ENCODE results near the gene PDZD2.
"Not testable (repeated sequence)": the region's sequence is repeated elsewhere in the genome, so short reads cannot be mapped to it uniquely, and the experiment has no call there.

The PDZD2 gene

DNA sequence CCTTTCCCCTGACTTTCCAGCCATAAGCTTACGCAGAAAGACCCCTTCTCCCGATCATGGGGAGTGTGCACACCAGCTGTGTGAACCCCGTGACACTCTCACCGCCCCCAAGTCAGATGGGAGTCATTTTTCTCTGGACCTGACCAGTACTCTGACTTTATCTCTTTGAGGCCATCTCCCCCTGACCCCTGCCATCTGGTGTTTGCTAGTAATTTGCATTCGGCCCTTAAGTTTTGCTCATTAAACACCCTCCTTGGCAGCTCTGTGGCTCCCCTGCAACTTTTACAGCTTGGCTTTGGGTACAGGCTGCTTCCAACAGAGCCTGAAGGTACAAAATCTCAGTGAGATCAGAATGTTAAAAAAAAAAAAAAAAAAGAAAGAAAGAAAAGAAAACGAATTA lies 43.9 kb downstream of the PDZD2 start:
- no peak overlapping the region for H3K27ac ChIP-seq
- TF ChIP-seq CTCF (IDR thresholded peaks at IDR 0.05) (no peak), ZFX (IDR thresholded peaks at IDR 0.05; ENCODE audit: borderline replicate concordance) (no peak)

GRCh38 chr5:31688515-31689092 lies 49.7 kb downstream of the PDZD2 start:
- no peak overlapping the region for H3K27ac ChIP-seq
- TF ChIP-seq ZFX (IDR thresholded peaks at IDR 0.05; ENCODE audit: borderline replicate concordance) (no peak), CTCF (IDR thresholded peaks at IDR 0.05) (no peak)

GRCh38 chr5:31691408-31691807 lies 52.5 kb downstream of the PDZD2 start:
- not testable (repeated sequence) for H3K27ac ChIP-seq

GRCh38 chr5:31692561-31693221 lies 53.8 kb downstream of the PDZD2 start:
- no peak overlapping the region for H3K27ac ChIP-seq
- no peak for TF ChIP-seq CTCF (IDR thresholded peaks at IDR 0.05)
- TF ChIP-seq ZFX (IDR thresholded peaks at IDR 0.05; ENCODE audit: borderline replicate concordance): no peak

- TF ChIP-seq CTCF (IDR thresholded peaks at IDR 0.05): no peak
- TF ChIP-seq ZFX (IDR thresholded peaks at IDR 0.05; ENCODE audit: borderline replicate concordance): no peak
These were observed 59.7 kb downstream of the PDZD2 start for GRCh38 chr5:31698673-31699072.

DNA sequence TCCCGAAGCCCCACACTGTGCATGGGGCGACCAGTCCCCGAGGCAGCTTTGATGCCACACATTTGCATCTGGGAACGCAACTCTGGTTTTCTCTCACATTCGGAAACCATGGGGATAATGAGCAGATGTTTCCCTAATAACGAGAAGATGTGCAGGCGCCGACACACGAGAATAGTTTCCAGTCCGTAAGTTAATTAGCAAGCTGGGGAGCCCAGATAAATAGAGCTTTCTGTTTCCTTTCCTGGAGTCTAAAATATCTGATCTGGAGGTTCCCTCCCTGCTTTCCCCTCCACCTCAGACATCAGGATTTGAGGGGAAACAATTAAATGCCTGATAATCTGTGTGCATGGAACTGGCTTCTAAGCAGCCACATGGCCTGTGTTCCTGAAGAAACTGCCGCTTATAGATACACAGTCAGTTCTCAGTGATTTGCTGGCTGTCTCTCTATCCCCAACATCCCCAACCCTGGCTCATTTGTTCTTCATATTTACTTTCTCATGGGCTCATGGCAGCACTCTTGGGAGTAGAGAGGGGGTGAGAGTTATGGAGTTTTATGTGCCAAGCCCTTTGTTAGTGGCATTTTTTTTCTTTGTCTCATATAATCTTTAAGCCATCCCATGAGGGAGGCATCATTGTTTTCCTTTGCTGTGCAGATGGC lies 62.8 kb downstream of the PDZD2 start:
- no peak overlapping the region for H3K27ac ChIP-seq
- TF ChIP-seq ZFX (IDR thresholded peaks at IDR 0.05; ENCODE audit: borderline replicate concordance): no peak
- TF ChIP-seq CTCF (IDR thresholded peaks at IDR 0.05): no peak

More at GRCh38 chr5:31698673-31699072, 59.7 kb downstream of the PDZD2 start:
- no peak overlapping the region for H3K27ac ChIP-seq

DNA sequence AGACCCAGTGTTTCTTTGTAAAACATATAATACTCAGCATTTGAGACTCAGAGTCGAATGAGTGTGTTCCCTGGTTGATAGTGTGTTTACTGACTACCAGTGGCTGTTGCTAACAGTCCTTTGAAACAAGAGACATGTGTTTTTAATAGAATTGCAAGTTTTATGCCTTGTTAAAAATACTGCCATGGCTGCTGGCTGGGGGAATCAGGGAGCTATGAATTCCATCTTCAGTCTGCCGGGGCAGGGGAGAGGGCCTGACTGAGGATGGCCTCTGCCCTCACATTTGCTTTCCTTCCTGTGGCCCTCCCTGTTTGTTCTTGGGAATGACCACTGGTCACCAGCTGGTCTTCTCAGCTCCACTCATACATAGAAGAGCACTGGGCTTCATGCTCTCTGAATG lies 63.8 kb downstream of the PDZD2 start:
- TF ChIP-seq CTCF (IDR thresholded peaks at IDR 0.05): no peak
- TF ChIP-seq ZFX (IDR thresholded peaks at IDR 0.05; ENCODE audit: borderline replicate concordance): no peak
- H3K27ac ChIP-seq: no peak overlapping the region

Data from 22Rv1 (cell line).